GM12801 (cell line): ENCODE measurements around the gene CSRP3.

Experiments used
- TF ChIP-seq, protein P1 (sequence below): IDR thresholded peaks from one replicate; pipeline ENCODE4 v1.5.1; 2011; ENCODE audit warnings: control low read depth; ENCODE audit not compliant: insufficient read length; ENCODE audit errors: extremely low read depth

Gene CSRP3

DNA sequence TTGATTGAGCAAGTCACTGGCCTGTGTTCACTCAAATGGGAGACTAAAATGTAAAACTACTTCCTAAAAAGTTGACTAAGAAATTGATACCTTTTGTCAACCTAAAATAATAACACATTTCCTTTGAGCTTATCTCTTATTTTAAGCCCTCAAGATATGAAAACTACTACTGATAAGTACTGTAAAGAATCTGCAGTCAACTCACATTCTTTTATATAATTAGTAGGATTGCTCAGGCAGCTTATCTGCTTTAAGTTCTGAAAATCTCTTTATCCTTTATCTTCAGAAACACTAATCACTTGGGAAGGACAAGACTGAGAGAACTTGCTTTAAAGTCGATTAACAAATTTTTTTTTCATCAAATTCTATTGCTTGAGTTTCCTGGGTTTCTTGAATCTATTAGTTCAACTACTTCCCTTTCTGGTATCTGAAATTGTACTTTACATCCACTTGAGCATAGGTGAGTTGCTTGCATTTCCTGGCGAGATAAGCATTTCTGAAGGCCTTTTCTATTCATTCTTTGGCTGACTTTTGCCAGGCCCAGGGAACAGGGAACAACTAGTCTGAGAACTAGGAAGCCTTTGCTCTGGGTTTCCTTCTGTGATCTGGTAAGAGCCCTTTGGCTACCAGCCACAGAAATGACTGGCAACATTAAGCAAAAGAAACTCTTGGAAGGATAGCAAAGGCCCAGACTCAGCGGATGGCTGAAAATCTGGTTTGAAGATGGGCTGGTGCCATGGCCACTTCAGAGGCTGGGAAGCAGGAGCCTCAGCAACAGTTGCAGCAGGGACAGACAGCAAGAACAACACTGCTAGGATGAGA lies 19.3 kb upstream of the CSRP3 start:
- TF ChIP-seq, protein P1, sequence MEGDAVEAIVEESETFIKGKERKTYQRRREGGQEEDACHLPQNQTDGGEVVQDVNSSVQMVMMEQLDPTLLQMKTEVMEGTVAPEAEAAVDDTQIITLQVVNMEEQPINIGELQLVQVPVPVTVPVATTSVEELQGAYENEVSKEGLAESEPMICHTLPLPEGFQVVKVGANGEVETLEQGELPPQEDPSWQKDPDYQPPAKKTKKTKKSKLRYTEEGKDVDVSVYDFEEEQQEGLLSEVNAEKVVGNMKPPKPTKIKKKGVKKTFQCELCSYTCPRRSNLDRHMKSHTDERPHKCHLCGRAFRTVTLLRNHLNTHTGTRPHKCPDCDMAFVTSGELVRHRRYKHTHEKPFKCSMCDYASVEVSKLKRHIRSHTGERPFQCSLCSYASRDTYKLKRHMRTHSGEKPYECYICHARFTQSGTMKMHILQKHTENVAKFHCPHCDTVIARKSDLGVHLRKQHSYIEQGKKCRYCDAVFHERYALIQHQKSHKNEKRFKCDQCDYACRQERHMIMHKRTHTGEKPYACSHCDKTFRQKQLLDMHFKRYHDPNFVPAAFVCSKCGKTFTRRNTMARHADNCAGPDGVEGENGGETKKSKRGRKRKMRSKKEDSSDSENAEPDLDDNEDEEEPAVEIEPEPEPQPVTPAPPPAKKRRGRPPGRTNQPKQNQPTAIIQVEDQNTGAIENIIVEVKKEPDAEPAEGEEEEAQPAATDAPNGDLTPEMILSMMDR, result no peak

DNA sequence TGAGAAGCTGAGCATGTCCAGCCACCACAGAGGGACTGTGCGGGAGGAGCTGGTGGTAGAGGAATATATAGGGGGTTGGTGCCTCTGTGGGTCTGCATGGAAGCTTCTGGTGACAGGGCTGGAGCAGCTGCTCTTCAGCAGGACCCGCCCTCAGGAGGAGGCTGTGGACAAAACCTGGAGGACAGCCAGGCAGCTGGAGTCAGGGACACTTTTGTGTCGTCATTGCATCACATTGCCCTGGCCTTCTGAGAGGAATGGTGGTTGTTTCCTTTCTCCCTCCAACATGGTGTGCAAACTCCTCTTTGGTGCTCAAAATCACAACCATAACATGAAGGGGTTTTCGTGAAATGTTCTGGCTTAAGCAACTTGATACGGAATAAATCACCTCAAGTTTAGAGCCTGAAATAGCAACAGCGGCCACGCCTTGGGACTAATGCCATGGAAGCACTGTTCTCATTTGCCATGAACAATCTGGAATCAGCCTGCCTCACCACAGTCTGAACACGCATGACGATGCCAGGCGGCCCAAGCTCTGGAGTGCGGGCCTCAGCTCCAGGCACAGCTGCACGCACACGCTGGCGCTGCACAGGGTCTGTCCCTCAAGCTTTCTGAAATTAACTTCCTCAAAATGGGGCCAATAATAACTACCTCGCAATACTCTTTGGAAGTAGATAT lies 17.1 kb upstream of the CSRP3 start:
- TF ChIP-seq, protein P1, result no peak

DNA sequence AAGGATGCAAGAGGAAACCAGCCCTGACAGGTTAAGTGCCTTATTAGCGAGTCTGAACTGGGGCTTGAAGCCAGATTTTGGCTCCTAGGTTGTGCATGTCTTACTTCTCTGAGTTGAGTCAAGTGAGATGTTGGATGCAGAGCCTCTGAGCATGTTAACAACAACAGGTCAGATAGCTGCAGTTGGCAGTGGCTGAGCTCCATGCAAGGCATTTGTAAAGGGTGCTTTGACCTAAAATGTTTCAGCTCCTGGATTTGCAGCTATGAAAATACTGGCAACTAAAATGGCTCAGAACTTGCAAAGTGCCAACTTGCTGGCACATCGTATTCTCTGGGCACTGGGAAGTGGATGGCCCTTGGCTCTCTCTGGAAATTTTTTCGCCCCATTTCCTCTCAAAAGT lies 16.4 kb upstream of the CSRP3 start:
- TF ChIP-seq, protein P1, result no peak

DNA sequence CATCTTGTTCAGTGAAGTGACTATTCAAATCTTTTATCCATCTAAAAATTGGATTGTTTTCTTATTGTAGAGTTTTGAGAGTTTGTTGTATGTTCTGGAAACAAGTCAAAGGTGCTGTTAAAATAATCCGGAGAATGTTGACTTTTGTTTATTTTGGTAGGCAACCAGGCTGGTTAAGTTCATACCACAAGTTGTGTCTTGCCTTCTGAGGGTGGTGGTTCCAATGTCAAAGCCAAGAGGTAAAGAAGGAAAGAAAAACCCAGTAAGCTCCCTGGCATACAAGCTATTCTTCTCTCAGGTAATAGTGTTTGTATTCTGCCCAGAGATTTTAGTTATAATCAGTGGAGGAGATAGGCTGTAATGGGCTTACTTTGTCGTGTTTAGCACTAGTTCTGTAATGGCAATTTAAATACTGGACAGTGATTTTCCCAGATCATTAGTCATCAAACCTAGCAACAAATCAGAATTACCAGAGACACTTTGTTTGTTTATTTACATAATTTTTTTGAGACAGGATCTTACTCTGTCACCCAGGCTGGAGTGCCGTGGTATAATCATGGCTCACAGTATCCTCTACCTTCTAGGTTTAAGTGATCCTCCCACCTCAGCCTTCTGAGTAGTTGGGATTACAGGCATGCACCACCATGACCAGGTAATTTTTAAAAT lies 15.1 kb upstream of the CSRP3 start:
- TF ChIP-seq, protein P1, result no peak

DNA sequence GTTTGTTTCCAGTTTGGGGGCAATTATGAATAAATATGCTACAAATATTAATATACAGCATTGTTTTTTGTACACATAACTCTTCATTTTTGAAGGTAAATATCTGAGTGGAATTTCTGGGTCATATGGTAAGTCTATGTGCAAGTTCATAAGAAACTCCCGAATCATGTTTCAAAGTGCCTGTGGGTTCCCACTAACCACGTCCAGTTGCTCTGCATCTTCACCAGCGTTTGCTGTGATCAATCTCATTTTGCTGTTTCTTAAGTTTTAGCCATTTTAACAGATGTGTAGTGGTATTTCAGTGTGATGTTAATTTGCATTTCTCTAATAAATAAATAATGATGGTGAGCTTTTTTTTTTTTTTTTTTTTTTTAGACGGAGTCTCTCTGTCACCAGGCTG lies 14.2 kb upstream of the CSRP3 start:
- TF ChIP-seq, protein P1, result no peak

DNA sequence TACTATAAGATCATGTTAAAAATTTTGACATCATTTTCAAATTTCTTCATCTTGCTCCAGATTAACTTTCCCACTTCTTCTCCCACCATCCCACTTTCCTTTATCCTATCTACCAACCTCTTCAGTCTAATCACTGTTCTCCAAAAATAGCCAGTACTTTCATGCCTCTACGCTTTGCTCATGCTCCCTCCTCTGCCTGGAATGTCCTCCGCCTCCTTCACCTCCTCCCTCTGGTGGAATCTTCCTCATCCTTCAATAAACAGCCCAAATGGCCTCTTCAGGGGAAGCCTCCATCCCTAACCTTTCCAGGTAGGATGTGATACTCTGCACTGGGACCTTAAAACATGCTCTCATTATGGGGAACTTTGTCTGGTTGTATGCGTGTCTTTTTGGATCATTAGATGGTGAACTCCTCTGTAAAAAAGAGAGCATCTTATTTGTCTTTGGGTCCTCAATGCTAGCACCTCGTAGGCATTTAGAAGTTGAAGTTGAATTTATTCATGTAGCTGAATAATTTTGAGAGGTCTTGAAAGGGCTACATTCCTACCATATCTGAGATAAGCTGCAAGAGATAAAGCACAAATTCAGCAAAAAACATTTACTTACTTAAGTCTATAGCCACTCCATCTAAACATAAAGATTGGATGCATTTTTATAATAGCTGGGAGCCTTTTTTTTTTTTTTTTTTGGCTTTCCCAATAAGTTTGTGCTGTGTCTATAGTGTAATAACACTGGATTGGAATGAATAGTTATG lies 8.0 kb upstream of the CSRP3 start:
- TF ChIP-seq, protein P1, result no peak
